Measurements from ENCODE around the gene CAMLG.

The CAMLG gene

GRCh38 chr5:134784241-134784920, 46.0 kb downstream of the CAMLG start:
- DNase-seq: peak; percentile 4

GRCh38 chr5:134784946-134785620, 46.7 kb downstream of the CAMLG start:
- DNase-seq: no peak

DNA sequence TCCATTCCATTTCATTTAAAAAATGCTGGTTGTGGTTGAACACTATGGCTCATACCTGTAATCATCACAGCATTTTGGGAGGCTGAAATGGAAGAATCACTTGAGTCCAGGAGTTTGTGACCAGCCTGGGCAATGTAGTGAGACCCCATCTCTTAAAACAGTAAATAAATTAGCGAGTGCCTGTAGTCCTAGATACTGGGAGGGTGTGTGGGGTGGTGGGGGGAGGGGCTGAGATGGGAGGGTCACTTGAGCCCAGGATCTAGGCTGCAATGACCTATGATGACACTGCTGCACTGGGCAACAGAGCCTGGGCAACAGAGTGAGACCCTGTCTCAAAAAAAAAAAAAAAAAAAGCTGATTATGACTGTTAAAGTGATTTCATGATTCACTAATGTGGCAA, 49.3 kb downstream of the CAMLG start:
- no peak for DNase-seq

DNA sequence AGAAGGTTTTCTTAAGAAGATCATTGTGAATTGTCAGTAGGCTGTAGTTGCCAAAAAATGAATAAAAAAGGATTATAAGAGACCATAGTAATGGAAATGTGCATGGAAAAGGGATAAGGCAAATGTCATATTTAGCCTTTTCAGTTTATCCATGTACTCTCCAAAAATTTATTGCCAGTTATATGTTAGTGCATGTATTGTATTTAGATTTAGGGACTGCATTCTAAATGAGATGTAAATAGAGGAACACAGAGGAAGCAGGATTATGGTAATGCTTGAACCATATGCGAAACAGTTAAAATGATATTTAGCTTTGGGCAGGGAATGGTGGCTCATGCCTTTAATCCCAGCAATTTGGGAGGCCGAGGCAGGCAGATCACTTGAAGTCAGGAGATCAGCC, 53.2 kb downstream of the CAMLG start:
- DNase-seq: no peak

- DNase-seq: no peak
Observed at GRCh38 chr5:134792286-134792685, 53.9 kb downstream of the CAMLG start.

DNA sequence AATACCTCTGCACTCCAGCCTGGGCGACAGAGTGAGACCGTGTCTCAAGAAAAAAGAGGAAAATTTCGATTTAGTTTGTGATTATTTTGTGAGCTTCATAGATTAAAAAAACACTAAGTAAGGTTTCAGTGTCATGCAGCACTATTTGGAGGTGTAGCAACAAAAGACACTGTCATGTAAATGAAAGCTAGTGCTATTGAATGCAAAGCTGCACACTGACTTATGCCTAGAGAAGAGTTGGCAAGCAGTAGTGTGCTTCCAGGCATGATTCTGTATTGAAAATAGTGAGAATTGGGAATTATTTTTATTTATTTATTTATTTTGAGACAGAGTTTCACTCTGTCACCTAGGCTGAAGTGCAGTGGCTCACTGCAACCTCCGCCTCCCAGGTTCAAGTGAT, 54.8 kb downstream of the CAMLG start:
- DNase-seq: no peak

DNA sequence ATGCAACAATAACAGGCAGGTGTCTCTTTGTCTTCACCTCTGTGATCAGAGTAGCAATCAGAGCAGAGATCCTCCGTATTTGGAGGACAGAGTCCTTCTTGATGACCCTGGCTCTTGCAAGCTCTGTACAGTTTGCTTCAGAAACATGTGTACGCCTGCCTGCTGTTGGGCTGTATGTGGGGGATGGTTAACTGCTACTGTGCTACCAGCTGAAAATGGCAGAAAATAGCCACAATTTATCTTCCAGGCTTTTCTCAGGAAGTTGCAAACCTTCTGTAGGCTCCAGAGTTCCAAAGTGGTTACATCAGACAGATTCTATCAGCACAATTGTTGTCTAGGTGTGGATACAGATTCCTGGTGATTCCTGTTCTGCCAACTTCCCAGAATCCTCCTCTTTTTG, 55.7 kb downstream of the CAMLG start:
- DNase-seq: no peak

DNA sequence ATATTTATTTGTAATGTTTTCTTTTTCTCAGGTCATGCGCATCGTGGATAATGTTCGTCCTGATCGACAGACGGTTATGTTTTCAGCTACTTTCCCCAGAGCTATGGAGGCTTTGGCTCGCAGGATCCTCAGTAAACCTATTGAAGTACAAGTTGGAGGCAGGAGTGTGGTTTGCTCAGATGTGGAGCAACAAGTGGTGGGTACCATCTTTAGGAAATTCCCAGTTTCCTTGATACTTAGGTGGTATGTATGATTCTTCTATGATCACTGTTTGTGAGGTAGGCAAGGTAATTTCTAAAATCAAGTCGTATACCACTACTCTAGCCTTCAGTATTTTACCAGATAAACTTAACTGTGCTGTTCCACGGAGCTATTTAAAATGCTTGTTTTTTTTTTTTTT, 56.5 kb downstream of the CAMLG start:
- DNase-seq: no peak

- DNase-seq: no peak
Observed at GRCh38 chr5:134798468-134798867, 60.1 kb downstream of the CAMLG start.

Measured in RPMI8226 (cell line).